GOT3 (cell line): ENCODE results near the gene MS4A1.
"Not testable (repeated sequence)": the region's sequence is repeated elsewhere in the genome, so short reads cannot be mapped to it uniquely, and the experiment has no call there.

Source experiments
- DNase-seq: peaks from one replicate; lab custom pipeline; 2025; ENCODE audit warnings: mixed read lengths; lab: John Stamatoyannopoulos, UW

The MS4A1 gene

GRCh38 chr11:60455531-60456042 lies at the start of gene MS4A1:
TSS of gene MS4A1 (plus strand) at chr11:60455847. CDS start at chr11:60462375, 6,528 bp downstream.
- no peak for DNase-seq

GRCh38 chr11:60420015-60420414 lies 35.6 kb upstream of the MS4A1 start:
- no peak for DNase-seq

GRCh38 chr11:60422609-60423008 lies 33.0 kb upstream of the MS4A1 start:
- no peak for DNase-seq

- DNase-seq: no peak
Measured at GRCh38 chr11:60428517-60428916, 27.1 kb upstream of the MS4A1 start.

- DNase-seq: no peak
Measured at GRCh38 chr11:60429272-60429671, 26.4 kb upstream of the MS4A1 start, which contains the start of gene MS4A5. TSS of gene MS4A5 (plus strand) at chr11:60429572. CDS start at chr11:60429675, 103 bp downstream.

DNA sequence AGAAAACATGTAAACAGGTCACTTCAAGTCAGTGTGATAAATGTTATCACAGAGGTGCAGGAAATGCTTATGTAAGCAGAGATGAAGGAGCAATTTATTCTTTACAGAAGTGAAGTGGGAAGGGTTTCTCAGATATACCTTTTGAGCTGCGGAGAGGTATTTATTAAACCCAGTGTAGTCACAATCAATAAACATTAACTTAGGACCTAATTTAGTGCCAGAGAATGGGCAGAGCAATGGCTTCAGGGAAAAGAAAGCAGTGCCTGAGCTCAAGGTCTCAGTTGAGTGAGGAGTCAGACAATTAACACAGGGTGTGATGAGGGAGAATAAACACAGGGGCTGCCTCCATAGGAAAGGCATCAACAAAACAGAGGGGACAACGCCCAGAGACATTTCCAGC lies 24.4 kb upstream of the MS4A1 start:
- DNase-seq: no peak

GRCh38 chr11:60433401-60433800 lies 22.2 kb upstream of the MS4A1 start:
- no peak for DNase-seq

- no peak for DNase-seq
Measured at GRCh38 chr11:60447070-60447469, 8.6 kb upstream of the MS4A1 start.

- DNase-seq: no peak
Measured at GRCh38 chr11:60447846-60448245, 7.8 kb upstream of the MS4A1 start.

DNA sequence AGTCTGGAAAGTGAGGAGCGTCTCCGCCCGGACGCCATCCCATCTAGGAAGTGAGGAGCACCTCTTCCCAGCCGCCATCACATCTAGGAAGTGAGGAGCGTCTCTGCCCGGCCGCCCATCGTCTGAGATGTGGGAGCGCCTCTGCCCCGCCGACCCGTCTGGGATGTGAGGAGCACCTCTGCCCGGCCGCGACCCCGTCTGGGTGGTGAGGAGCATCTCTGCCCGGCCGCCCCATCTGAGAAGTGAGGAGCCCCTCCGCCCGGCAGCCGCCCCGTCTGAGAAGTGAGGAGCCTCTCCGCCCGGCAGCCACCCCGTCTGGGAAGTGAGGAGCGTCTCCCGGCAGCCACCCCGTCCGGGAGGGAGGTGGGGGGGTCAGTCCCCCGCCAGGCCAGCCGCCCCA lies 4.5 kb upstream of the MS4A1 start:
- DNase-seq: not testable (repeated sequence)

GRCh38 chr11:60454212-60454611 lies 1.4 kb upstream of the MS4A1 start:
- no peak for DNase-seq

GRCh38 chr11:60457576-60457975 lies 1.9 kb downstream of the MS4A1 start:
- DNase-seq: no peak

DNA sequence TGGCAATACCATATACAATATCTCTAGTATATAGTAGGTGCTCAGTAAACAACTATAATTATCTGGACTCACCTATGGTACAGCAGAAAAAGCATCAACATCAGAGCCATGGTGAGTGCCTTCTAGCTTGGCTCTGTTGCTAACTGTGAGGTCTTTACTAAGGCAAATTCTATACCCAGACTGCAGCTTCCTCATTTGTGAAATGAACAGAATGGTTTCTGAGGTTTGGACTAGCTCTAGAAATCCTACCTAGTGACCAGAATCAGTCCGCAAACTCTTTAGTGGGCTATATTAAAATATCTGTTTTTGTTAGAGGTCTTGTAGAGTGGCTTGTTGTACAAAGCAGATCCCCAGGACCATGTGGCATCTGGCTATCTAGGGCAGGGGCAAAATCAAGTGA lies 3.7 kb downstream of the MS4A1 start:
- DNase-seq: no peak

GRCh38 chr11:60468829-60469228 lies 13.2 kb downstream of the MS4A1 start:
- DNase-seq: no peak

- no peak for DNase-seq
Measured at GRCh38 chr11:60469723-60470122, 14.1 kb downstream of the MS4A1 start.

DNA sequence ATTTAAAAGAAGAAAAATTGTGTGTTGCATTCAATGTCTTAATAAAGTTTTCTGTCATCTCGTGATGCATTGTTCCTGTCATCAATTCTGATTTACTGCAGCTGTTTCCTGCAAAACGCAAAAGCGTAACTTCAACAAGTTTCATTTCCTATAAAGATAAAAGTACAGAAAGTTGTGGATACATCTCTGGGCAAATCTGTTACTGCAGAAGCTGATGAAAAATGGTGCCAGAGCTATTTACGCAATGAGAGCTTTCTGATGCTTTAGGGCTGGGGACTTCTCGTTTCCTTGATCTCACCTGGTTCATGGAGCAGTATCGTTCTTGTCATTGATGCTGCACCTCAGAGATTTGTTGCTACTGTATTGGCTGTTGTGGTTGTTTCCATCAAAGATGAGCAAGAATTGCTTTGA lies 21.4 kb downstream of the MS4A1 start:
- DNase-seq: no peak

DNA sequence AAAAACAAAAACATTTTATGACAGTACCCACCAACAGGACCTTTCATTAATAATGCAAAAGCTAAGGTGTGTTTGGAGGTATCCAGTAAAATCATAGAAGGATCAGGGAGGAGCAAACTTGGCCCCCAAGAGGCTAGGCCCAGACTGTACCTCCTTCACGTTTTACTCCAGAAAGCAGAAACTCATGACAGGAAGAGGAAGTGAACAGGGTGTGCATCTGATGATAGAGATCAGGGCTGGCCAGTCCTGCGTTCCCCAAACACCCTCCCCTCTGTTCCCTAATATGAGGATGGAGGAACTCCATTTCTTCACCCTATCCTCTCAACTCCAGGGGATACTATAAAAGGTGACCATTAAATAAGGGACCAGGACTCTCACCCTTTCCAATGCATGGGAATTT lies 26.7 kb downstream of the MS4A1 start:
- DNase-seq: no peak

- DNase-seq: no peak
Measured at GRCh38 chr11:60485987-60486386, 30.3 kb downstream of the MS4A1 start.

DNA sequence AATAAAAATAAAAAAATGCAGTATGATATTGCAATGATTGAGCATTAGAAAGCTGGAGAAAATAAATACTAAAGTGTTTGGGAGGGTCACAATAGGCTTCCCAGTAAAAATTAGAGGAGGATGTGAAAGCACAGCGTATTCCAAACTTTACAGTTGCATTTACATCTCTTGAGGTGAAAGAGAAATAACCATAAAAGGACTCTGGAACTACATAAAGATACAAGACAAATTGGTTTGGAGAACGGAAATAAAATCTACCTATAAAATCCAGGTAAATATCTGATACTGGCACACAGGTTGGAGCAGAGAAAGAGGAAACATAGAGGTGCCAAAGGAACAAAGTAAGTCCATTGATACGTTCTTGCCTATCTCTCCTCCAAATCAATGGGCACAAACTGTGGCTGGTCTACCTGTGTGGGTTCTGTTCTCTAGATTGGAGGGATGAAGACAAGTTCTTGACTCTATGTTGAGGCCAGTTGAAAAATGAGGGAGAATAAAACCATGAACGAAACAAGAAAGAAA lies 36.9 kb downstream of the MS4A1 start, which contains the start of gene MS4A12:
TSS of gene MS4A12 (plus strand) at position 291 of the 522 bp plus-strand sequence. CDS start 4,541 bp downstream, outside the sequence.
- no peak for DNase-seq

GRCh38 chr11:60493454-60493853 lies 37.8 kb downstream of the MS4A1 start:
- DNase-seq: no peak

DNA sequence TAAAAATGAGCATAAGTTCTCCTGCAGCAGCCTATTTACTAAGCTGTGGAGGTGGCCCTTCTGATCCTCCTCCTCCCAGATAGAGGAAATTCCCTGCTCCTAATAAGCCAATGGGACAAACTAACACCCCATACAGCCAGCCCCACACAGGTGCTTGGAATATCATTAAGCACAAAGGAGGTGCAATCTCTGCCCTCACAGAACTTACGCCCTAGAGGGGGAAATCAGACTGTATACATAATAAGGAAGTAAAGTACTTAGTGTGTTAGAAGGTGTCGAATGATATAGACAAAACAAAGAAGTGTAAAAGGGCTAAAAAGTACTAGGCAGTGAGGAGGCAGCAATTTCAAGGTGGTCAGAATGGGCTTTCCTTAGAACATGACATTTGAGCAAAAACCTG lies 42.8 kb downstream of the MS4A1 start:
- no peak for DNase-seq

DNA sequence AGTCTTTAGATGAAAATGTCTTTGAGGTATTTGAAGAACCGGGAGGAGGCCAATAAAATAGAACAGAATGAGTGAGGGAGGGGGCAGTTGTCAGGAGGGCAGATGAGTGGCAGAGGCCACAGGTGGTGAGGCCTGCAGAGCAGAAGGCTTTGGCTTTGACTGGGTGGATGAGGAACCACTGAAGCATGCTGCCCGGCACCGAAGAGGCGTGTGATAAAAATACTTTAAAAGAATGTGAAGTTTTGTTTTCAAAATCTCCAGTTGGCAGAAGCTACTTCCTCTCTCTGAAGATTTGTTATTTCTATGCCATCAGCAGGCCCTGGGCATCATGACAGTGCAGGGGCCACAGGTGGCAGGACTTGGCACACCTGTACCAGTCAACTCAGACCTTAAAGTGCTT lies 43.2 kb downstream of the MS4A1 start:
- DNase-seq: no peak

DNA sequence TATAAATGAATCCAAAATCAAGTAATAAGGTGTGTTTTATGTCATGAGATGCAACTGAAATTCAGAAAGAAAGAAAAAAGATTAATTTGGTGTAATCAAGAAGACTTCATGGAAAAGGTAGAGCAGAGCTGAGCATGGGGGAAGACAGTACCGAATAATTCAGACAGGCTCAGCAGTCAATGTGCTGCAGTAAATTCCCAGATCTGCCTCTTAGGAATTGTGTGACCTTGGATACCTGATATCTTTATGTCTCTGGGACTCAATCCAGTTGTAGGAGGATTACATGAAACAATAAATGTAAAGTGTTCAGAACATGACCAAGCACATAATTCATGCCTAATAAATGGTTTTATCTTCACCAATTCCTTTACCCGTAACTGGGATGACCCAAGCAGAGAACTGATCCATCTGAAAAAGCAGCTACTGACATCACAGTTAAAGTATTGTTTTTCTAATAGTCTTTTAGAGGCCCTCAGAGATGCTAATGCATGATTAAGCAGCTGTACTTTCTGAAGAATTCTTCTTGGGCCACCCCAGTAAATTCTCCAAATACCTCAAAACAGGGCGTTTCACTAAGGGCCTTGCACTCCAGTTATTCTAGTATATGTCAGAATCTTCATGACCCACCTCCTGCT lies 44.7 kb downstream of the MS4A1 start:
- no peak for DNase-seq
